Stimulated activated CD4-positive, alpha-beta T cell treated with anti-CD3 and anti-CD28 coated beads, Interleukin-4, amount 100 ng/mL, for 4 hours (primary cell): ENCODE results near the gene TRAF1.
"Not testable (repeated sequence)": the region's sequence is repeated elsewhere in the genome, so short reads cannot be mapped to it uniquely, and the experiment has no call there.

Experiments used
- DNase-seq, 2 experiments: peaks; one replicate each; pipeline ENCODE4 v3.0.0-alpha.2; 2020

Gene TRAF1

GRCh38 chr9:120926397-120926928 is at the start of gene TRAF1:
TRAF1 (minus strand) TSS chr9:120926796; CDS start chr9:120926075, 721 bp downstream.
- DNase-seq = no peak

GRCh38 chr9:120974921-120975320 is 48.3 kb upstream of the TRAF1 start:
- peak in 1 of 2 experiments; percentile 1 for DNase-seq

GRCh38 chr9:120974181-120974580 is 47.6 kb upstream of the TRAF1 start:
- DNase-seq = no peak

DNA sequence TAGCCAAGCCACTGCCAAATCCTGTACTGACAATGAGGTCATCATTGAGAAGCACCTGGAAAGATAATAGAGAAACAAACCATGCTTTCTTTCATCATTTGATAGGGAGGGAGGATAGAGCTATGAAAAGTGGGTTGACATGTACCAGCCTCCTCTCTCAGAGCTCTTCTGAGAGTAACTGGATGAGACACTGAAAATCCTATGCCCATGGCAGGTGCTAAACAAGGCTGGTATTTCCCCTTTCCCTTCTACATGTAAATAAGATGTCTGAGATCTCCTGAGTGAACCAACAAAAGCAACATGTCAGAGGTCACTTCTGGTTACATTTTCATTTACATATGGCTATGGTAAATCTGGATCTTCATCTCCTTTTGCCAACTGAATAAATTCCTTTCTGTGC is 45.3 kb upstream of the TRAF1 start:
- no peak for DNase-seq

DNA sequence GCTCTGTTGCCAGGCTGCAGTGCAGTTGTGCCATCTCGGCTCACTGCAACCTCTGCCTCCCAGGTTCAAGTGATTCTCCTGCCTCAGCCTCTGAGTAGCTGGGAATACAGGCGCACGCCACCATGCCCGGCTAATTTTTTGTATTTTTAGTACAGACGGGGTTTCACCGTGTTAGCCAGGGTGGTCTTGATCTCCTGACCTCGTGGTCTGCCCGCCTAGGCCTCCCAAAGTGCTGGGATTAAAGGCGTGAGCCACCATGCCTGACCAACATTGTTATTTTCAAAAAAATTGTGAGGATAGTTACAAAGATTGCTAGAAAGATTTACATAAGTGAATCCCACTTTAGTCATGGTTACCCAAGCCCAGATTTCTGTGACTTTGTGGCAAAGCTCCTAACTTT is 44.9 kb upstream of the TRAF1 start:
- not testable (repeated sequence) for DNase-seq

GRCh38 chr9:120970244-120970643 is 43.6 kb upstream of the TRAF1 start:
- no peak for DNase-seq

DNA sequence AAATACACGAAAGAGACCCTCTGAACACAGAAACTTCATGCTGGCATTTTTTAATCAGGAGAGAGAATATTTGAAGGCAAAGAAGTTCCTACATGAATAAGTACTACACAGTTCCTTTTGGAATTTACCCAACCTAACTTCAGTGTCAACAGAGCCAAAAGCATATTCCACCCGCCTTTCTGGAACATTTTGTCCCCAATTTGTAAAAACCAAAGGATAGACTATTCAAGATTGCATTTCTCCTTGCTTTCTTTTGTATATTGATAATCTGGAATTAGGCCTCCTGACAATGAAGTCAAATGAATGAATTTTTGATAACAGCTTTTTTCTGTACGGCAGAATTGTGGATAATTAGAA is 39.4 kb upstream of the TRAF1 start:
- no peak for DNase-seq

DNA sequence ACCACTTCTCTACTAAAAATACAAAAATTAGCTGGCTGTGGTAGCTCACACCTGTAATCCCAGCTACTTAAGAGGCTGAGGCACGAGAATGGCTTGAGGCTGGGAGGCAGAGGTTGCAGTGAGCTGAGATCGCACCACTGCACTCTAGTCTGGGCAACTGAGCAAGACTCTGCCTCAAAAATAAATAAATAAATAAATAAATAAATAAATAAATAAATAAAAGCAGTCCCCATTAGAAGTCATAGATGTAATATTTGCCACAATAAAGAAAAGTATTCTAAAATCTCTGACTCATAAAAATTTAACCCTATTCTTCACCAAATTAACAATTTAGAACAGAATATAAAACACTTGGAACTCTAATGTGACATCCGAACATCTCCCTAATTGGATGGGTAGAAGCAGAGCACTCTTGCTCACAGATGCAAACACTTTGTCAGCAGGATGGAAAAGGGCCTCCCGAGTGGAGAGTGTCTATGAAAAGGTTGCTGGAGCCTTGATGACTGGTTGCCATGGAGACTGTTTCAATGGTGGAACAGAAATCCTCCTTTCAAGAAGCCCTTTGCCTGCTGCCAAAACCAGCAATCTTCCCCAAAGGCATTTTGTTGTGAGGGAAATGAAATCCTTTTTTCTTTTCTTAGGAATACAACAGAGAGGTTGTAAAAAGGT is 38.9 kb upstream of the TRAF1 start:
- no peak for DNase-seq

DNA sequence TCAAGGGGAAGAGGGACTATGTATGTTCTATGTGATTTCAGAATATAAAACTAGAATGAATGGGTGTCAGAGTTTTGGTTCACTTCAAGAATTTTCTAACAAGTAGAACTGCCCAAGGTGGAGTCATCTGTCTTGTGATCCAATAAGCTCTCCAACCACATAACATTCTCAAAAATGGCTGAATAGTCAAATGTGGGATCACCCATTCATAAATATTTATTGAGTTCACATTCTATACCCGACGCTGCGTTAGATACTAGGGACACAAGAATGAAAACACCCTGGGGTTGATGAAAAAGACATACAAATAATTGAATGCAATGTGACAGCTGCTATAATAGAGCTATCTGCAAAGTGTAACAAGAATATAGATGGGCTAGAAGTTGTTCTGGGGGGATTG is 35.3 kb upstream of the TRAF1 start:
- no peak for DNase-seq

DNA sequence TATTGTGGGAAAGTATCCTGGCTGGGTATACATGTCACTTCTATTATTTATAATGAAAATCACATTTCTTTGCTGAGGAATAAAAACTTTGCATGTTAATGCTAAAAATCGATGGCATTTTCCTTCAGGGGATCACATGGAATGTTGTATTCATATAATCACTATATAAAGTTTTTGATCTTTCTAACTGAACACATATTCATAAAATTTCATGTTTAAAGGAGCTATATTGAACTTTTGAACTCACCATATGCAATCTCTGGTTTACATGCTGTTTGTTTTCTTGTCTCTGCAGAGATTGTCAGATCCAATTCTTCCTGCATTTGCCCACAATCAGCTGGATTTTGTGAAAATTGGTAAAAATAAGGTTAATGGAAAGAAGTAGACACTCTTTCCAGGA is 33.4 kb upstream of the TRAF1 start:
- no peak for DNase-seq

- no peak for DNase-seq
These were observed 30.3 kb upstream of the TRAF1 start for GRCh38 chr9:120956862-120957261.

GRCh38 chr9:120951960-120952618 is 25.5 kb upstream of the TRAF1 start:
- DNase-seq = no peak

DNA sequence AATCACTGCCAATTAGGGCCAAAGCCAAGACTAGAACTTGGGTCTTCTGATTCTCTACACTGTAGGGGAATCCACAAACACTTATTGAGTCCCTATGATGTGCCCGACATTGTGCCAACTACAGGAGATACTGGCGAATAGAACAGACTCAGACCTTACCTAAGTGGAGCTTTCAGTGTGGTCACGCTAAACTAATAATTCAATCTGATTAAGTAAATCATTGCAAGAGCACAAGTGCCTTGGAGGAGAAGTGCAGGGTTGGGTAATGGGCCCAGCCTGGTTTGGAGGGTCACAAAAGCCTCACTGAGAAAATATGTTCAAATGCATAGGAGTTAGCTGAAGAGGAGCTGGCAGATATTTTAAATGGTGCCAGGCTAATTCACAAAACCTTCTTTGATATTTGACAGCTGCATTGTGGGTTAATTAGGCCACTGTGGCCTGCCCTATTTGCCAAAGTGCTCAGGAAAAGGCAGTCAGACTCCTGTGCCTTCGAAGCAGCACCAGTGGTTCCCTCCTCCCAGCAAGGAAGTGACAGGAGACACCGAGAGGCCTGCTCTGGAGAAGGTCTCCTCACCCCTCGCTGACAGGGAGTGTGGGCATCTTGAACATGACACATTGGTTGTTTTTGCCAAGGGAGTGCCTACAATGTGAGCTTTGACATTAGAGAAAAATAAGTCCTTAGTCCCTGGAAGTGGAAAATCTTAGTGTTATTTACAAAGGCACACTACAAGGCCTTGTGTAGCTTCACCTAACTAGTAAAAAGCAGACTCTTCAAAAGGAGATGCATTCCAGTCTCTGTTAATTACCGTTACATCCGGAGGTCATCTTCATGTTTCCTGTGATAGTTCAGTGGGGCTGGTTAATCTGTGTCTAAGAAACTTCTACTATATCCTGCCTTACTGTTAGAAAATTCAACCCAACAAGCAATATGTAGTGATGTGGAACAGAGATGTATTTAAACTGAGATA is 24.1 kb upstream of the TRAF1 start:
- DNase-seq = no peak

- no peak for DNase-seq
These were observed 22.7 kb upstream of the TRAF1 start for GRCh38 chr9:120949290-120949689.

DNA sequence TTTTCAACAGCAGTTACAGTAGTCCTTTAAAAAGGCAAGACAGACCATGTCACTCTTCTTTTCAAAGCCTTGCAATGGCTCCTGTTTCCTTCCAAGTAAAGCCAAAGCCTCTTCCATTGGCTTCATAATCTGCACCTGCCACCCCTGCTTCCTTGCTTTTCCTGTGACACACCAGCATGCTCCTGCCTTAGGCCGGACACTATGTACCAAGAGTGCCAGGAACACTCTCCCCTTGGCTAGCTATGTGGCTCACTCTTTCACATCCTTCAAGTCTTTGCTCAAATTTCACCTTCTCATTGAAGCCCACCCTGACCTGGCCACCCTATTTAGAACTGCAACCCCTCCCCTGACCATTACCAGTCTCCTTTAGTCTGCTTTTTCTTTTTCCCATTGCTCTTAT is 22.2 kb upstream of the TRAF1 start:
- DNase-seq = no peak

GRCh38 chr9:120947222-120947621 is 20.6 kb upstream of the TRAF1 start:
- DNase-seq = no peak

- DNase-seq = no peak
These were observed 19.7 kb upstream of the TRAF1 start for GRCh38 chr9:120946259-120946658.

DNA sequence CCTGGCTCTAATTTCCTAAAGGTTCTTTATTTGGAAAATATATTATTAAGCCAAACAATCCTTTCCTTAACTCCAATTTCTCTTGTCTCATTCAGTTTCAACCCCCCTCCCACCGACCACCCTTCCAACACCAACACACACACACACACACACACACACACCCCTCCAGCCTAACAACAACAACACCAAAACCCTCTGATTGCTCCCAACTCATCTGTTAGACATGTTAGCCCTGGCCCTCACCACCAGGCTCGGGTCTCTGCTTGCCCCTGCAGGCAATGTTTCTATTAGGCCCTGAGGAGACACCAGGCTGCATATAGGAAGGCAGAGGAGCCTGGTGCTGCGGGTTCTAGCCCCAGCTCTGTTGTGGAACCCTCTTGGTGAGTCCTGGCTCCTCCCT is 18.4 kb upstream of the TRAF1 start:
- DNase-seq = no peak

DNA sequence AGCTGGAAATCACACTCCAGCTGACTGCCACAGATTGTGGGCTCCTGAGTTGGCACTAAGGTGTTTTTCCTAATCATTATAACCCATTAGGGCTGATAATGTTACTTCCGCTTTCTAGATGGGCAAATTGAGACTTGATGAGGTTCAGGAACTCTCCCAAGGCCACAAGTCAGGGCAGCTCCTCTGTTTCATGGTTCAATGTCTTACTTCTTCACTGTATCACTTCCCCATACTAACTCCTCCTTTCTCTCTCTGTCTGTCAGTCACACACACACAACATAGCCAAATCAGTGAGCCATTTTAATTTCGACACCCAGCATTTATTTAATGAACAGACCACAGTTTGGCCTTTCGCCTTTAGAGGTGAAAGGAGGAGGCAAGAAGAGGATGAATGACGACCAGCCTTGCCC is 17.8 kb upstream of the TRAF1 start:
- no peak for DNase-seq

DNA sequence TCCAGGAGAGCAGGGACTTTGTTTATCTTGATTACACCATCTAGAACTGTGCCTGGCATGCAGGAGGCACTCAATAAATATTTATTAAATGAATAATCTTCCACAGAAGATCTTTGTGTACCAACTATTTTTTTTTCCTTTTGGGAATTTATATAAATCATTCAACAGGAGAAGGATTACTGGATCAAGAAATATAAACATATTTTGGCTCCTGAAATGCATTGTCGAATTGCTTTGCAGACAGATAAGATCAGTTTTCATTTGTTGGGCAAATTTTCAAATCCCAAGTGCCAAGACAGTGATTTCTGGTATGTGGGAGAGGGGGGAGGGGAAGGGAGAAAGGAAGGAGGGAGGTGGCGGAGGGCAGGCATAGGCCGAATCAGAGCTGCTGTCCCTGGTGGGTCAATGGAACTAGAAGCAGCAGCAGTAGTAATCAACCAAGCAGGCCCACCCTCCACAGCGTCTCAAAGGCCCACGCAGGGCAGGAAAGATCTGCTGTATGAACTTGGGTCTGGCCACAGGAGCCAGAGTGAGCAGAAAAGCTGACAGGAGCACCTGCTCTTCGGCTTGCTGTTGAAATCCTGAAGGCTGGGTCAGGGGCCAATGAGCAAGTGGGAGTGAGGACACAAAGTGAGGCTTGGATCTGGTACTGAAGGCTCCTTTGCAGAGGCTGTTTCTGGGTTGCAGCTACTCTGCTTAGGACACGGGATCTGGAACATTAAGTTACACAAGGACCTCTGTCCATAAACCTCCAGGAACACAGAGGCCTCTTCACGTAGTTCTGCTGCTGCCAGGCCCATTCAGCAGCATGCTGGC is 15.8 kb upstream of the TRAF1 start:
- no peak for DNase-seq

- no peak for DNase-seq
These were observed 14.6 kb upstream of the TRAF1 start for GRCh38 chr9:120941046-120941770.

DNA sequence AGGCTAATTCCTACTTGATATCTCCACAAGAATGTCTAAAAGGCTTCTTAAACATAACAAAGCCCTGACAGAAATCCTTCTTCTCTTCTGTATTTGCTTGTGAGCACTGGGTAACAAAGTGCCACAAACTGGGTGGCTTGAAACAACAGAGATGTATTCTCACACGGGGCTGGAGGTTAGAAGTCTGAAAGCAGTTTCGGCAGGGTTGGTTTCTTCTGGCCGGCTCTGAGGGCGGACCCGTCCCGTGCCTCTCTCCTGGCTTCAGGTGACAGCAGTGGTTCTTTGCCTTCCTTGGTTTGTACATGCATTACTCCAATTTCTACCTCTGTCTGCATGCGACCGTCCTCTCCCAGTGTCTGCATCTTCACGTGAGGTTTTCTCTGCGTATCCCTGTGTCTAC is 14.0 kb upstream of the TRAF1 start:
- DNase-seq = no peak
